ENCODE measurements around the gene GPC5.

Gene GPC5

GRCh38 chr13:92590503-92590908 is 1192.1 kb downstream of the GPC5 start:
- no peak for TF ChIP-seq CTCF (IDR thresholded peaks at IDR 0.05; ENCODE audit: low read depth, low read length)
- DNase-seq (ENCODE audit: low read depth, low spot score) = peak; percentile 42
- no peak overlapping the region for H3K4me3 ChIP-seq (ENCODE audit: low read depth, low read length)
- in situ Hi-C loops (cut with HindIII; ENCODE audit: low sequenced_read_pairs) = no loop called here

GRCh38 chr13:92591117-92591516 is 1192.7 kb downstream of the GPC5 start:
- H3K4me3 ChIP-seq (ENCODE audit: low read depth, low read length) = no peak overlapping the region
- TF ChIP-seq CTCF (IDR thresholded peaks at IDR 0.05; ENCODE audit: low read depth, low read length) = no peak
- in situ Hi-C loops (cut with HindIII; ENCODE audit: low sequenced_read_pairs) = no loop called here
- no peak for DNase-seq (ENCODE audit: low read depth, low spot score)

- in situ Hi-C loops (cut with HindIII; ENCODE audit: low sequenced_read_pairs) = no loop called here
- no peak for TF ChIP-seq CTCF (IDR thresholded peaks at IDR 0.05; ENCODE audit: low read depth, low read length)
- H3K4me3 ChIP-seq (ENCODE audit: low read depth, low read length) = no peak overlapping the region
- DNase-seq (ENCODE audit: low read depth, low spot score) = no peak
Observed at GRCh38 chr13:92592757-92593156, 1194.3 kb downstream of the GPC5 start.

- in situ Hi-C loops (cut with HindIII; ENCODE audit: low sequenced_read_pairs) = no loop called here
- no peak for TF ChIP-seq CTCF (IDR thresholded peaks at IDR 0.05; ENCODE audit: low read depth, low read length)
- DNase-seq (ENCODE audit: low read depth, low spot score) = peak; percentile 65
- H3K4me3 ChIP-seq (ENCODE audit: low read depth, low read length) = no peak overlapping the region
Observed at GRCh38 chr13:92602560-92602959, 1204.1 kb downstream of the GPC5 start.

- TF ChIP-seq CTCF (IDR thresholded peaks at IDR 0.05; ENCODE audit: low read depth, low read length) = no peak
- in situ Hi-C loops (cut with HindIII; ENCODE audit: low sequenced_read_pairs) = no loop called here
- DNase-seq (ENCODE audit: low read depth, low spot score) = no peak
- no peak overlapping the region for H3K4me3 ChIP-seq (ENCODE audit: low read depth, low read length)
Observed at GRCh38 chr13:92609376-92609775, 1211.0 kb downstream of the GPC5 start.

- no peak overlapping the region for H3K4me3 ChIP-seq (ENCODE audit: low read depth, low read length)
- in situ Hi-C loops (cut with HindIII; ENCODE audit: low sequenced_read_pairs) = no loop called here
- DNase-seq (ENCODE audit: low read depth, low spot score) = no peak
- no peak for TF ChIP-seq CTCF (IDR thresholded peaks at IDR 0.05; ENCODE audit: low read depth, low read length)
Observed at GRCh38 chr13:92612892-92613291, 1214.5 kb downstream of the GPC5 start.

- no peak for TF ChIP-seq CTCF (IDR thresholded peaks at IDR 0.05; ENCODE audit: low read depth, low read length)
- in situ Hi-C loops (cut with HindIII; ENCODE audit: low sequenced_read_pairs) = no loop called here
- DNase-seq (ENCODE audit: low read depth, low spot score) = no peak
- H3K4me3 ChIP-seq (ENCODE audit: low read depth, low read length) = no peak overlapping the region
Observed at GRCh38 chr13:92613921-92614320, 1215.5 kb downstream of the GPC5 start.
